GM18517 (cell line): Measurements from ENCODE around the gene ESD.
A peak's percentile ranks its signal among the peaks of the same experiment; 100 is the strongest.
"Not testable (repeated sequence)": the region's sequence is repeated elsewhere in the genome, so short reads cannot be mapped to it uniquely, and the experiment has no call there.

Experiments
- ATAC-seq: cut with Tn5 transposase; IDR thresholded peaks from one replicate; pipeline ENCODE4 v1.9.1; 2021; ENCODE audit warnings: mild to moderate bottlenecking, moderate library complexity; ENCODE audit not compliant: unreplicated experiment

The ESD gene

GRCh38 chr13:46796515-46797474 is at the start of gene ESD:
Gene ESD, minus strand, starts transcription at chr13:46797161. Its CDS starts 5,748 bp downstream, at chr13:46791413.
- peak; percentile 89 for ATAC-seq

- ATAC-seq, result no peak
These were observed 49.8 kb upstream of the ESD start for GRCh38 chr13:46846726-46847125.

- ATAC-seq, result no peak
These were observed 48.2 kb upstream of the ESD start for GRCh38 chr13:46845146-46845545.

- no peak for ATAC-seq
These were observed 47.5 kb upstream of the ESD start for GRCh38 chr13:46844431-46844830.

- no peak for ATAC-seq
These were observed 42.4 kb upstream of the ESD start for GRCh38 chr13:46839399-46839798.

- ATAC-seq, result no peak
These were observed 37.7 kb upstream of the ESD start for GRCh38 chr13:46834657-46835056.

- no peak for ATAC-seq
These were observed 34.7 kb upstream of the ESD start for GRCh38 chr13:46831588-46832194.

- no peak for ATAC-seq
These were observed 33.5 kb upstream of the ESD start for GRCh38 chr13:46830405-46831005.

- ATAC-seq, result no peak
These were observed 25.6 kb upstream of the ESD start for GRCh38 chr13:46822551-46822950.

GRCh38 chr13:46817838-46818476 is 21.0 kb upstream of the ESD start:
- ATAC-seq, result no peak

GRCh38 chr13:46817095-46817494 is 20.1 kb upstream of the ESD start:
- ATAC-seq, result no peak

GRCh38 chr13:46816371-46816770 is 19.4 kb upstream of the ESD start:
- ATAC-seq, result no peak

- no peak for ATAC-seq
These were observed 15.4 kb upstream of the ESD start for GRCh38 chr13:46812301-46812797.

GRCh38 chr13:46810440-46810839 is 13.5 kb upstream of the ESD start:
- no peak for ATAC-seq

- not testable (repeated sequence) for ATAC-seq
These were observed 8.0 kb upstream of the ESD start for GRCh38 chr13:46804921-46805320.

GRCh38 chr13:46804391-46804815 is 7.4 kb upstream of the ESD start:
- ATAC-seq, result no peak

GRCh38 chr13:46803586-46803985 is 6.6 kb upstream of the ESD start:
- no peak for ATAC-seq

- ATAC-seq, result no peak
These were observed 4.9 kb upstream of the ESD start for GRCh38 chr13:46801858-46802257.

GRCh38 chr13:46799139-46799538 is 2.2 kb upstream of the ESD start:
- no peak for ATAC-seq

- no peak for ATAC-seq
These were observed 708 bp upstream of the ESD start for GRCh38 chr13:46797501-46798237.
